GM18909 (cell line): Measurements from ENCODE around the gene GNAZ.
"Not testable (repeated sequence)": the region's sequence is repeated elsewhere in the genome, so short reads cannot be mapped to it uniquely, and the experiment has no call there.

Experiments used
- ATAC-seq: cut with Tn5 transposase; IDR thresholded peaks from one replicate; pipeline ENCODE4 v1.9.1; 2021; ENCODE audit warnings: mild to moderate bottlenecking; ENCODE audit not compliant: unreplicated experiment, poor library complexity

Gene GNAZ

GRCh38 chr22:23042179-23042578 lies 28.1 kb upstream of the GNAZ start:
- no peak for ATAC-seq

DNA sequence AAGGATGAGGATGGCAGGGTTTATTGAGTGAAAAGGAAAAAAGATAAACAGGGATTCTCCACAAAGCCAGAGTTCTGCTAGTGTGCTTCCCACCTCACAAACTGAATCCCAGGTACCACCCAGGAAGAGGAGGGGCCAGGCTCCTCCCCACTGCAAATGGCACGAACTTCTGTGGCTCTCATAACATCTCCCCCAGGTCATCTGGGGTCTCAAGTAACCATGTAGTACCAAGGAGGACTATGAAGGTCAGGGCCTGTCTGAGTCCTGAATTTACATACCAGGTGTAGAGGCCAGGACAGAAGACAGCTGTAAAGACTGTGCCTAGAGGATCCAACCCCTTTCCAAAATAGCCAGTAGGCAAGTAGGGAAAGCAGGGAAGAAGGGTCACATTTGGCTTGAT lies 25.7 kb upstream of the GNAZ start:
- ATAC-seq: no peak

- no peak for ATAC-seq
Measured at GRCh38 chr22:23045461-23045860, 24.9 kb upstream of the GNAZ start.

- no peak for ATAC-seq
Measured at GRCh38 chr22:23047265-23047664, 23.1 kb upstream of the GNAZ start.

- no peak for ATAC-seq
Measured at GRCh38 chr22:23047742-23048141, 22.6 kb upstream of the GNAZ start.

DNA sequence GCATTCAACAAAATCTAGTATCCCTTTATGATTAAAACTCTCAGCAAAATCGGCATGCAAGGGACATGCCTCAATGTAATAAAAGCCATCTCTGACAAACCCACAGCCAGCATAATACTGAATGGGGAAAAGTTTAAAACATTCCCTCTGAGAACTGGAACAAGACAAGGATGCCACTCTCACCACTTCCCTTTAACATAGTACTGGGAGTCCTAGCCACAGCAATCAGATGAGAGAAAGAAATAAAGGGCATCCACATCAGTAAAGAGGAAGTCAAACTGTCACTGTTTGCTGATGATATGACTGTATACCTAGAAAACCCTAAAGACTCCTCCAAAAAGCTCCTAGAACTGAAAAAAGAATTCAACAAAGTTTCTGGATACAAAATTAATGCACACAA lies 19.8 kb upstream of the GNAZ start:
- not testable (repeated sequence) for ATAC-seq

DNA sequence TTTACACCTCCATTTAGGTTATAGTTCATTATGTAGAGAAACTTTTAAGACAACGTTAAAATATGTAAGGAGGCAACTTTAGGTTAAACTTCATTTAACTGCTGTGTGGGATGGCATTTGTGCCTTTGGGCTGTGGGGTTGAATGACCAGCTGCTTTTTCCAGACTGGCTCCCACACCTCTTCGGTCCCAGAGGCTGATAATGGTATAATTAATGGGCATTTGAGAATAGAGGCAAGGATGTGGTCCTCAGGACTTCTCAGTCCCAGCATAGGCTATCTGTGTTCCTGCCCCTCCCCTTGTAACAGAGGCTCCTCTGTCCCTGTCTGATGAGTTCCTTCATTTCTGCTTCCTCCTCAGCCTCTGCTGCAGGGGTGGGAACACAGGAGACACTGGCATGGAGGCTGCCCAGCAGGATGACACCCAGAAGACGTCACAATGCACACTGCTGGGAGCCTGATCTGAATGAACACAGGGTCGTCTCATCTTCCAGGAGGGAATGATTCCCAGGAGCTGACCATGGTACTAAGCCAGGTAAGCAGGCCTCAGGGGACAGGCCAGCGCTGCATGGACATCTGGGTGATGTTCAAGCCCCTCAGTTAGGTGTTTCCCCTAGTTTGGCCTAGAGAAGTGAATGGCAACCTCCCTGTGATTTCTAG lies 17.1 kb upstream of the GNAZ start:
- ATAC-seq: no peak

GRCh38 chr22:23053912-23054530 lies 16.3 kb upstream of the GNAZ start:
- ATAC-seq: peak; percentile 14

DNA sequence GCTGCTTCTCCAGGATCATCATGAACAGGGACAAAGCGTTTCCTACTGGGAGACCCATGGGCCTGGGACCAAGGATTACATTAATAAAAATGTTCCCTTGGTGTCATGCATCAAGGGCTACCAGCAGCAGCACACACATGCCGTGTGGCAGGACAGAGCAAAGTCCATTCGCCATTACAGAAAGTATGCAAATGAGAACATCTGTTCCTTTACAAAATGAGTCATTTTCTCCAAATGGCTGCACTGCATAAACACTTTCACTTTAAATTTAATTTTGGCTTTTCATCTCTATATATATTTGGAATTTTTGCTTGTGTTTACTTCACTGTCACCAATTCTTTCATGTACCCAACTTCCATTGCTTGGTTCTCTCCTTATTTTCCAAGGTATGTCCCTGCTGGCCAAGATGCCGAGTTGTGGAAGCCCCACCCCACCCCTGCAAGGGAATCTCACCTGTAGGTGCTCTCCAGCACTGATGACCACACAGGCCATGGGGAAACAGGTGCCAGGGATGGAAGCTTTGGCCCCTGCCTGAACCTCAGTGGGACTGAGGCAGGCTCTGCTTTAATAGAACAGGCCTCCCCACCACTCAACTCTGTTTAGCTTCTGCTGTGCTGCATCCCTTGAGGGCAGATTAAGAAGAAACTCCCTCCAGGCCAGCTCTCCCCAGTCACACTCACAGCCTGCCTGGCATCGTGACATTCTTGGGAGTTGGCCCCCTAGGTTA lies 15.6 kb upstream of the GNAZ start:
- peak; percentile 75 for ATAC-seq

DNA sequence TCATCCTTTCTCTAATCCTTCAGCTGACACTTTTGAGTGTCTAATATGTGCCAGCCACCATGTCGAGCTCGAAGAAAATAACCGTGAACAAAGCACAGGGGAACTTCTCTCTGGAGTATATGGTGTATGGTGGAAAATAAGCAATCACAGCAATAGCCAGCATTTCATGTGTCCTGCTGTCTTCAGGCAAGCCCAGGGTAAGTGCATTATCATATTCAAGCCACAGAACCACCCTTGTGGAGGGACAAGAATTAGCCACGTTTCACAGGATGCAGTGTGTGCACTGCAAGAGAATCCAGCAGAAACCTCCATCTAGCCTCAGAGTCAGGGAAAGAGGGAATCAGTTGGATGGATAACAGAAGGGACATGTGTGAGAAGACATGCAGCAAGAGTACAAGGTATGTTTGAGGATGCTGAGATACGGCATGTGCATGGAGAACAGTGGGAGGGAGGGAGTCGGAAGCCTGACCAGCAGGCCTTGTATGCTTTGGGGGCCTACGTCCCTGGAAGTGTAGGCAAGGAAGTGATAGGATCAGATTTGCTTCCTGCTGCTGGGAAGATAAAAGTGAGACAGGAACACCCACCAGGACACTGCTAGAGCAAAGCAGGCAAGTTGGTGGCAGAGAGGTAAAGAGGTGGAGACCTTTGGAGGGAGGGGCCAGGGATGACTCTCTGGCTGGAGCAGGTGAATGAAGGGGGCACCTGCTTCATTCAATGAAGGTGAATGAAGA lies 14.7 kb upstream of the GNAZ start:
- no peak for ATAC-seq

DNA sequence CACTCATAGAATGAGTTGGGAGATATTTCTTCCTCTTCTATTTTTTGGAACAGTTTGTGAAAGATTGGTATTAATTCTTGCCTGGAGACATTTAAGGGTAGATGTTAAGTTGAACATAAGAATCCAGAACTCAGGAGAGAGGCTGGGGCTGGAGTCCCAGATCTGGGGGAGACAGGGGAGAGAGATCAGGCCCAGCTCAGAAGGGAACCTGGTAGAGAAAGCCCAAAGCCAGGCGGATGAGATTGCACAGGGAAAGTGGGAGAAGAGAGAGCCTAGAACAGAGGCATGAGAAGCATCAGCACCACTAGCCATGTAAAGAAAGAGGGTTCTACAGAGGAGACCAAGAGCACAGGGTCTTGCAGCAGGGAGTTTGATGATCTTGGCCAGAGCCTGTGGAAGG lies 13.0 kb upstream of the GNAZ start:
- ATAC-seq: no peak

GRCh38 chr22:23058063-23058462 lies 12.3 kb upstream of the GNAZ start:
- ATAC-seq: no peak

GRCh38 chr22:23058481-23059283 lies 11.6 kb upstream of the GNAZ start:
- no peak for ATAC-seq

GRCh38 chr22:23059284-23059948 lies 10.9 kb upstream of the GNAZ start:
- no peak for ATAC-seq

DNA sequence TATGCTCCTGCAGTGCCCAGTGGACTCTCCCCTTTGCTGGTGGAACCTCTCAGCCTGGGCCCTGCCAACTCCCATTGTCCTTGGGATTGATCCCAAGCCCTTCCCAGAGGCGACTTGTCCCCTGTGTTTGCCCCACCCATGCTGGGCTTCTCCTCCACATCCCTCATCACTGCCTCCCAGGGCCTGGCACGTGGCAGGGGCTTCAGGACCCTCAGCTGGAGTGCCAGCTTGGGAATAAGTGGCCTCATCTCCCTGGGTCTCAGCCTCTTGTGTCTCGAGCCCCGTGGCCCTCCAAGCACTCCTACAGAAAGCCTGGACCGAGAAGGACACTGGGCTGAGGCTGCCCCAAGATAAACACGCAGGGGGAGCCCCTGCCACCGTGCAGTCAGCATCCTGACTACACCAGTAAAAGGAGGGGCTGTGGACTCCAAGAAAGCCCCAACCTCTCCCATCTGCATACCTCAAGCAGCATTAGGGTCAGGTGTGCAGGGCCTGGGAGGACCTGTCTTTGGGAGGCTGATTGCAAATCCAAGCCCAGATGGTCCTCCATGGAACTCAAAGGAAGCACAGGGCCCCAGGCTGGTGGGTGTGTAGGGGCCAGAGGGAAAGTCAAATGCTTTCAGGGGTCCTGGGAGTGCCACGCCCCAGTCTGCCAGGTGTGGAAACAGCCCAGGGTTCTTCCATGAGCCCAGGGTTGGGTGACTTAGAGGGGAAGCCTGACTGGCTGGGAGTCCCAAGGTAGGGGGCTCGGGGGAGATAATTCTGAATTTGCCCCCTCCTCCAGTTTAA lies 9.5 kb upstream of the GNAZ start:
- ATAC-seq: no peak

DNA sequence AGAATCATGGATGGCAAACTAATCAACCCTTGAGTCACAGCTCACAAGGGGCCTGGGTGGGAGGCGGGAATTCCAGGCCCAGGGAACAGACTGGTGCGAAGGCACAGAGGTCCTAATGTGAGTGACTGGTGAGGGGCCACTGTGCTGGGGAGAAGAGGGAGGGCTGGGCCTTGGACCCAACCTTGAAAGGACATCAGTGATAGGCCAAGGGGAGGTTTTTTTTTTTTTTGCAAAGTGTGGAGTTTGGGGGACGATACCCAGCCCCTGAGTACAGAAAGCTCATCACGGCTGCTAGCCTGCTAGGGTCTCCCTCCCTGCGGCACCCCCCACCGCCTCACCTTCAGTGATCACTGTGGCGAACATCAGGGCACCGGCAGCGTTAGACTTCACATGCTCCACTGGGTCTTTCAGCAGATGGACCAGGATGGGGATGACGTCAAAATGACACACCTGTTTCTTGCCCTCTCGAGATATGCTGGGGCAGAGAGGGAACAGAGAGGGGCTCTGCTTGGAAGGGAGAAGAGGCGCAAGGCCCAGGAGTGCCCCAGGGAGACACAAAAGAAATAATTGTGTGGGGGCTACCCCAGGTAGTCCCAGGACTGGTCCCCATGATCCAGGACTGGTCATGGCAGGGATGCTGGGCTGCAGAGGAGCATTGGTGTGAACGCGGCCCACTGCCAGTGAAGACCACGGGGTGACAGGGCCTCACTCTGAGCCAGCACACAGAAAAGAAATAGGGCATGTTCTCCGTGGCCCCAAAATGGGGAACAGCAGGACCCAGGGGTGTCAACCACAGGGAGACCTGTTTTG lies 8.6 kb upstream of the GNAZ start:
- ATAC-seq: no peak

DNA sequence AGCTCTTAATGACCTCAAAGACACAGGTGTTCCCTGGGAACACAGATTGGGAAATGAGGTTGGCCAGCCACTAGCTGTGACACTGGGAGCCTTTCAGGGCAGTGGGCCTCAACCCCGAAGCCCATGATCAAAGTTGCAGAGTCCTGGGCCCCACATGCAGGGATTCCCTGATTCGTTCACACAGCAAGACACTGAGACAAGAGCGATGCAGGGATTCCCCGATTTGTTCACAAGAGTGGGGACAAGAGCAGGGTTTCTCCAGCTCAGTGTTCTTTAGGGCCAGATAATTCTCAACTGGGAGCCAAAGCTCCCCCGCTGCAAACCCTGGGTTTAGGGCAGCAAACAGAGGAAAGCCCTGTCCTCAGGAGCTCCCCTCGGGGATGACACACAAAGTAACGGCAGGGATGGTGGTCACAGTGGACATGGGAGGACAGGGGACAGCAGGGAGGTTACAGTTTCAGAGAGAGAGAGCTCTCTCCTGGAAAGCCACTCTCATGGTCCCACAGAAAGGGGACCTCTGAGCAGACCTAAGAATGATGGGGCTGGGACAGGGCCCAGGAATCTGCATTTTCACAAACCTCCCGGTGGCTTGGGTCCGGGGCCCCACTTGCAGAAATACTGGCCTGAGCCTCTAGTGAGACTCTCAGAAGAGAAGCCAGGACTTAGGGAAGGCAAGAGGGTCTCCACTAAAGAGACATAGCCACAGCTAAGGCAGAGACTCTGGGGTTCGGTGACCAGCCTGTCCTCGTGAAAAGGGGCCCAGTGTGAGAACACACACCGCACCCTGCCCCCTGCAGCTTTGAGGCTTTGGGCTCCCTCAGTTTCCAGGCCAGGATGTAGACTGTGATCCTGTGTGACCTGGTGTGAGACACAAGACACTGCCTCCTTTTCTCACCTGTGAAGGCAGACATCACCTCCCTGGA lies 7.4 kb upstream of the GNAZ start:
- ATAC-seq: no peak
